Stomach (tissue), 4 donors: ENCODE data around the gene SNAP47.

Experiments used
- POLR2A ChIP-seq, 4 donors: fragments of 450-650 bp; IDR thresholded peaks; one replicate each; pipeline ENCODE4 v1.6.1; 2016; ENCODE audit warnings: antibody characterized with exemption in 4 of 4, control low read depth in 2 of 4, mild to moderate bottlenecking in 1 of 4, moderate library complexity in 1 of 4
- POLR2AphosphoS5 ChIP-seq, 3 donors: sonication (generic); formaldehyde crosslinking; IDR thresholded peaks; one replicate each; pipeline ENCODE4 v1.6.1; 2016; ENCODE audit warnings: antibody characterized with exemption in 3 of 3

DNA sequence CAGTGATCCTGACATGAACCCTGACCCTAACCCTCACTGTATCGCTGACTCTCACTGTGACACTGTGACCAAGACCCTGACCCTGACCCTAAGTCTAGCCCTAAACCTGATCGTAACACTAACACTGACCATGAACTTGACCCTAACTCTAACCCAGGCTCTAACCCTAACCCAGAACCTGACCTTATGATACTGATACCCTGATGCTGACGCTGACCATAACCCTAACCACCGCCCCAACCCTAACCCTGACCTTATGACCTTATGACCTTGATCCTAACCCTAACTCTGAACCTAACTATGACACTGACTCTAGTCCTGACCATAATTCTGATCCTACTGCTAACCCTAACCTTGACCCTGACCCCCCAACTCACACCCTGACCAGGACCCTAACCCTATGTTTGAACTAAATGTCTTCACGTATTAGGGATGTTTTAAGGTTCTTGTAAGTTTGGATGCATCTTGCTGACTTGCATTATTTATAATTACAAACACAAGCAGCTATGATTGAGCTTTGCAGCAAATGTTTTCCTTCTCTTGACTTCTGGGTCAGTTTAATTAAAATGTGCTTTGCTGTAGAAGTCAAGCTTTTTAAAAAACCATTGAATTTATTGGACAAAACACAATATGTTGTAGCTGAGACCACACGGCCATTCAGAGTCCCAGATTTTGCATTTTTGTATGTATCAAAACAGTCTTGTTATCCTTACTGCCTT is 56.3 kb downstream of the SNAP47 start:
- TF ChIP-seq POLR2A (IDR thresholded peaks at IDR 0.05) (no peak), POLR2AphosphoS5 (IDR thresholded peaks at IDR 0.05) (no peak)
